C4-2B (cell line): Measurements from ENCODE around the gene DCAF16.

ENCODE experiments used
- H3K27ac ChIP-seq: fragments of 450-650 bp; 2 replicates; pipeline ENCODE4 v1.5.1; 2017
- CTCF ChIP-seq: fragments of 450-650 bp; conservative IDR thresholded peaks from 2 replicates; pipeline ENCODE4 v1.5.1; 2017; ENCODE audit warnings: mild to moderate bottlenecking
- ZFX ChIP-seq: fragments of 450-650 bp; IDR thresholded peaks from 2 replicates; pipeline ENCODE4 v1.6.1; 2017

DCAF16 gene

GRCh38 chr4:17769406-17770174 lies 41.0 kb downstream of the DCAF16 start:
- no peak for TF ChIP-seq CTCF
- TF ChIP-seq ZFX: no peak

DNA sequence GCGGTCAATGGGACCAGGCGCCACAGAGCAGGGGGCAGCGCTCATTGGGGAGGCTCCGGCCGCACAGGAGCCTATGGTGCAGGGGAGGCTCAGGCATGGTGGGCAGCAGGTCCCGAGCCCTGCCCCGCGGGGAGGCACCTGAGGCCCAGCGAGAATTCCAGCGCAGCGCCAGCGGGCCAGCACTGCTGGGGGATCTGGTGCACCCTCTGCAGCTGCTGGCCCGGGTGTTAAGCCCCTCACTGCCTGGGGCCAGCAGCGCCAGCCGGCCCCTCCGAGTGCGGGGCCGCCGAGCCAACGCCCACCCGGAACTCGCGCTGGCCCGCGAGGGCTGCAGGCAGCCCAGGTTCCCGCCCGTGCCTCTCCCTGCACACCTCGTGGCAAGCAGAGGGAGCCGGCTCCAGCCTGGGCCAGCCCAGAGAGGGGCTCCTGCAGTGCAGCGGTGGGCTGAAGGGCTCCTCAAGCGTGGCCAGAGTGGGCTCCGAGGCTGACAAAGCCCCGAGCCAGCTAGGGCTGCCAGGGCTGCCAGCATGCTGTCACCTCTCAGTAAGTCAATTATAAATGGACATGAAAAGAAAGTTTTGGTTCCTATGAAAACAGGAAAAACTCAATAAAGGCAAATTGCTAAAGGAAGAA lies 43.6 kb downstream of the DCAF16 start:
- no peak for TF ChIP-seq CTCF
- no peak for TF ChIP-seq ZFX
- H3K27ac ChIP-seq: no peak overlapping the region

More at GRCh38 chr4:17769406-17770174, 41.0 kb downstream of the DCAF16 start:
- H3K27ac ChIP-seq: no peak overlapping the region

GRCh38 chr4:17765514-17766286 lies 44.9 kb downstream of the DCAF16 start:
- no peak overlapping the region for H3K27ac ChIP-seq
- no peak for TF ChIP-seq CTCF
- TF ChIP-seq ZFX: no peak

DNA sequence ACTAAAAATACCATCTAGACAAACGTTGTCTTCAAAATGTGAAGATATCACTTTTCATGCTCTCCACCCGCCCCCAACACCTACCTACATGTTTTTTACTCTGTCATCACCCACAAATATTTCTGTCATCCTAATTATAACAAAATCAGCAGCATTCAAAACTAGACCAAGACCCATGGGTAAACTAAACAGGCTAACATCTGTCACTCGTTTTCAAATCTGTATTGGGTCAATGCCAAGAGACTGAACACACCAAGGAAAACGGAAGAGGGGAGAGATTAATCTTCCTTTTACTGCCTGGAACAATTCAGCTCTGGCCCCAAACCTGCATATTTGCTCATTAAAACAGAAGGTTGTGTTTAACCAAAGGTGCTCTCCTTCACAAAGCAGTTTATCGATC lies 46.6 kb downstream of the DCAF16 start:
- TF ChIP-seq CTCF (no peak), ZFX (no peak)
- no peak overlapping the region for H3K27ac ChIP-seq

DNA sequence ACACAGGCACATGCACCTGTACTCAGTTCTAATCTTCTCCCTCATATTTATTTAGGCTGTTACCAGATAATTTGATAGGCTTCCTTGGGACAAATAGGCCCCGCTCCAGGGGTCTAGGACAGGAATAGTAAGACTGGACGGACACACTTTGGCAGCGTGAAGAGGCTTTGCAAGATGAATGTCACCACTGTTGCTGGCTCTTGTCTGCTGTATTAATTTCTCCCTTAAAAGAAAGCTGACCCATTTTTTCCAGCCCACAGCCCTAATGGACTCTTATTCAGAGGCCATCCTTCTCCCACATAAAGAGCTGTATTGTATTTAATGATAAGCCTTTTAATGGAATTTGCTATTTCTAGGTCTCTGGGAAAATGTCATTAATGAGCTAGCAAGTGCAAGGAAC lies 47.1 kb downstream of the DCAF16 start:
- H3K27ac ChIP-seq: no peak overlapping the region
- TF ChIP-seq ZFX: no peak
- TF ChIP-seq CTCF: no peak

- H3K27ac ChIP-seq: no peak overlapping the region
- TF ChIP-seq ZFX (no peak), CTCF (peak; percentile 34)
Observed at GRCh38 chr4:17762726-17763125, 47.8 kb downstream of the DCAF16 start.

DNA sequence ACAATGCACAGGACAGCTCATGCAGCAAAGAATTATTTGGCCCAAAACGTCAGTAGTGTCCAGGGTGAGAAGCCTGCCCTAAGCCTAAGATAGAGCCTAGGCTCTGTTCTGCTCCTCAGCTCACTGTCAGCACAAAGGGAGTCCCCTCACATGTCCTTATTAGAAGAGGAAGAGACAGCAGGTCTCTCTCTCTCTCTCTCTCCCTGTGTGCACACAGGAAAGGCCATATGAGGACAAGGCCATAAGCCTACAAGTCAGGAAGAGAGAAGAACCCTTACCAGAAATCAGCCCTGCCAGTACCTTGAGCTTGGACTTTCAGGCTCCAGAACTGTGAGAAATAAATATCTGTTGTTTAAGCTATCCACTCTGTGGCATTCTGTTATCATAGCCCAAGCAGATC lies 49.5 kb downstream of the DCAF16 start:
- H3K27ac ChIP-seq: no peak overlapping the region
- TF ChIP-seq CTCF (no peak), ZFX (no peak)
